T-helper 2 cell (primary cell): ENCODE results near the gene DISP2.

Source experiments
- DNase-seq, 5 experiments: peaks; one replicate each; pipeline versions ENCODE4 v3.0.0 to v3.0.0-alpha.2; 2012 to 2022
- total RNA-seq, 2 donors: gene quantifications; one replicate each; lab custom pipeline; 2026; lab: John Stamatoyannopoulos, UW

The DISP2 gene, protein sequence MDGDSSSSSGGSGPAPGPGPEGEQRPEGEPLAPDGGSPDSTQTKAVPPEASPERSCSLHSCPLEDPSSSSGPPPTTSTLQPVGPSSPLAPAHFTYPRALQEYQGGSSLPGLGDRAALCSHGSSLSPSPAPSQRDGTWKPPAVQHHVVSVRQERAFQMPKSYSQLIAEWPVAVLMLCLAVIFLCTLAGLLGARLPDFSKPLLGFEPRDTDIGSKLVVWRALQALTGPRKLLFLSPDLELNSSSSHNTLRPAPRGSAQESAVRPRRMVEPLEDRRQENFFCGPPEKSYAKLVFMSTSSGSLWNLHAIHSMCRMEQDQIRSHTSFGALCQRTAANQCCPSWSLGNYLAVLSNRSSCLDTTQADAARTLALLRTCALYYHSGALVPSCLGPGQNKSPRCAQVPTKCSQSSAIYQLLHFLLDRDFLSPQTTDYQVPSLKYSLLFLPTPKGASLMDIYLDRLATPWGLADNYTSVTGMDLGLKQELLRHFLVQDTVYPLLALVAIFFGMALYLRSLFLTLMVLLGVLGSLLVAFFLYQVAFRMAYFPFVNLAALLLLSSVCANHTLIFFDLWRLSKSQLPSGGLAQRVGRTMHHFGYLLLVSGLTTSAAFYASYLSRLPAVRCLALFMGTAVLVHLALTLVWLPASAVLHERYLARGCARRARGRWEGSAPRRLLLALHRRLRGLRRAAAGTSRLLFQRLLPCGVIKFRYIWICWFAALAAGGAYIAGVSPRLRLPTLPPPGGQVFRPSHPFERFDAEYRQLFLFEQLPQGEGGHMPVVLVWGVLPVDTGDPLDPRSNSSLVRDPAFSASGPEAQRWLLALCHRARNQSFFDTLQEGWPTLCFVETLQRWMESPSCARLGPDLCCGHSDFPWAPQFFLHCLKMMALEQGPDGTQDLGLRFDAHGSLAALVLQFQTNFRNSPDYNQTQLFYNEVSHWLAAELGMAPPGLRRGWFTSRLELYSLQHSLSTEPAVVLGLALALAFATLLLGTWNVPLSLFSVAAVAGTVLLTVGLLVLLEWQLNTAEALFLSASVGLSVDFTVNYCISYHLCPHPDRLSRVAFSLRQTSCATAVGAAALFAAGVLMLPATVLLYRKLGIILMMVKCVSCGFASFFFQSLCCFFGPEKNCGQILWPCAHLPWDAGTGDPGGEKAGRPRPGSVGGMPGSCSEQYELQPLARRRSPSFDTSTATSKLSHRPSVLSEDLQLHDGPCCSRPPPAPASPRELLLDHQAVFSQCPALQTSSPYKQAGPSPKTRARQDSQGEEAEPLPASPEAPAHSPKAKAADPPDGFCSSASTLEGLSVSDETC (N-terminal part only)
- total RNA-seq = 0.20 to 1.6 reads per million in 2 donors

DNA sequence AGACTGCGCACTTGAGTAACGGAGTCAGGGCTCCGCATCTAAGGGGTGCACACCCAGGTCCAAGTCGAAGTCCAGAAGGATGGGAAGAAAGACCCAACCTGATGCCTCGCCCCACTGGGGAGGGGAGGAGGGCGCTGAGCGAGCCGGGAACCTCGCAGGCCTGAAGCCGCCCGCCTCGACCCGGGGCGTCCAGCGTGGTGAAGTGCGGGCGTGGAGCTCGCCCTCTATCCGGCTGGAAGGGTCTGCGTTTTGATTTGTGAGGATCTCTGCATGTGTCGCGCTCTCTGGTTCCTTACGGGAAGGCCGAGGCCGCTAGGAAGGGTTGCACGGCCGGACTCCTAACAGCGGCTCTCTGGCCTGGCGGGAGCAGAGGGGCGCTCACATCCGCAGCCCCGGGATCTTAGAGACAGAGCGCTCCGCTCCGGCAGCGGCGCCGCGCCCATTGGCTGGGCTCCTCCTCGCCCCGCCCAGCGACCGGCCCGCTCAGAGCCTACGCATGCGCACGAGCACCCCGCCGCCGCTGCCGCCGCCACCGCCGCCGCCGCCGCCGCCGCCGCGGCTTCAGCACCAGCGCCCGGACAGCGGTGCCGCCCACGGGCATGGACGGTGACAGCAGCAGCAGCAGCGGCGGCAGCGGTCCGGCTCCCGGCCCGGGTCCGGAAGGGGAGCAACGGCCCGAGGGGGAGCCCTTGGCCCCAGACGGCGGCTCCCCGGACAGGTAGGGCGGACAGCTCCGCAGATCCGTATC, at the start of gene DISP2:
Gene DISP2, plus strand, starts transcription at position 497 of the 748 bp plus-strand sequence. Its CDS starts 103 bp downstream, at position 600.
- DNase-seq = peak; percentile 84 to 88 (median 86)

- no peak for DNase-seq
Measured at GRCh38 chr15:40309344-40309862, 48.6 kb upstream of the DISP2 start.

GRCh38 chr15:40310001-40310959, 47.7 kb upstream of the DISP2 start:
- peak in 4 of 5 experiments; percentile 28 to 71 (median 38) for DNase-seq

GRCh38 chr15:40310993-40311392, 47.0 kb upstream of the DISP2 start:
- DNase-seq = no peak

DNA sequence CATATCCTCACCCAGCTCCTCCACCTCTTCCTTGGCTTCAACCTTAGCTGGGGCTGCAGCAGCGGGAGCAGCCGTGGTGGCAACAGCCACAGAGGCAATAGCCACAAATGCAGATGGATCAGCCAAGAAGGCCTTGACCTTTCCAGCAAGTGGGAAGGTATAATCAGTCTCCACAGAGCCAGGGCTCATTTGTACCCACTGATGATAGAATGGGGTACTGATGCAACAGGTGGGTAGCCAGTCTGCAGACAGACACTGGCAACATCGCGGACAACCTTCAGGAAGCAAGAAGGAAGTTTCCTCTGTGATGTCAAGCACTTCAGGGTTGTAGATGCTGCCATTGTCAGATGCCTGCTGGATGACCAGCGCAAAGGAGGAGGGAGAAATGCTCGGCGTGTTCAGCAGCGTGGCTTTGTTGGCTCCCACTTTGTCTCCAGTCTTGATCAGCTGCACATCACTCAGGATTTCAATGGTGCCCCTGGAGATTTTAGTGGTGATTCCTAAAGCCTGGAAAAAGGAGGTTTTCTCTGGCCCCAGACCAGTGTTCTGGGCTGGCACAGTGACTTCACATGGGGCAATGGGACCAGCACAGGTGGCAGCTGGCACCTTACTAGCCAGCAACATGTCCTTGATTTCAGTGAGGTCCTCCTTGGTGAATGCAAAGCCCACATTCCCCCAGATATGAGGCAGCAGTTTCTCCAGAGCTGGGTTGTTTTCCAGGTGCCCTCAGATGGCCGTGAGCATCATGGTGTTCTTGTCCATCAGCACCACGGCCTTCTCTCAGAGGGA, 45.5 kb upstream of the DISP2 start:
- DNase-seq = no peak

DNA sequence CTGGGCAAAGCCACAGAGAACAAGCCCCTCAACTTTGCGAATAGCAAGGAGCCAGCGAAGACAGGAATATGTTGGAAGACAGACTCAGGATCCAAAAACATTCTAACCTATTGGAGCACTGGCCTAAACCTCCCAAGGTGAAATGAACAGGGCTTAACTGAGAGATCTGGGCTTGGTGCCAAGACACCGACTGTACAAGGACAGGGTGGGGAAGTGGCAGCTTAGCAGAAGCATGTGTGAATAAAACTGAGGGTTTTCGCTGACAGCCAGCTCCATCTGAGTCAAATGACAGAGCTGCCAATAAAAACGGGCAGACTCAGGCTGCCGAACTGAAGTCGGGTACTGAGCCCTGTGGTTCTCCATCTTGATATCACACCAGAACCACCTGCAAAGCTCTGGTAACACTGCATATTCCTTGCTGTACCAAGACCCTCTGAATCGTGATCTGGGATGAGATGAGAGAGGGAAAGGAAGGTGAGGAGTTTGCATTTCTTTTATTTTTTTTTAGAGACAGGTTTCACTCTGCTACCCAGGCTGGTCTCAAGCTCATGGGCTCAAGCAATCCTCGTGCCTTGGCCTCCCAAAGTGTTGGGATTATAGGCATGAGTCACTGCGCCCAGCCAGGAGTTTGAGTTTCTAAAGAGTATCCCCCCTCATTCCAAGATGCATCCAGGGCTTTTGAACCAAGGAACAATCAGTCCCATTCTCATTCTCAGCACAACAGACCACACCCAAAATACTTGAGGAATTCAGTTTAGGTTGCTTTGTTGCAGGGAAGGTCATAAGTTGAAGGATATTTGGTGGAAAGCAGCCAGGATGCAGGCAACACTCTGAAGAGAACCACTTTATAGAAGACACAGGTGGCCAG, 44.3 kb upstream of the DISP2 start:
- peak in 2 of 5 experiments; percentile 59 to 60 for DNase-seq

DNA sequence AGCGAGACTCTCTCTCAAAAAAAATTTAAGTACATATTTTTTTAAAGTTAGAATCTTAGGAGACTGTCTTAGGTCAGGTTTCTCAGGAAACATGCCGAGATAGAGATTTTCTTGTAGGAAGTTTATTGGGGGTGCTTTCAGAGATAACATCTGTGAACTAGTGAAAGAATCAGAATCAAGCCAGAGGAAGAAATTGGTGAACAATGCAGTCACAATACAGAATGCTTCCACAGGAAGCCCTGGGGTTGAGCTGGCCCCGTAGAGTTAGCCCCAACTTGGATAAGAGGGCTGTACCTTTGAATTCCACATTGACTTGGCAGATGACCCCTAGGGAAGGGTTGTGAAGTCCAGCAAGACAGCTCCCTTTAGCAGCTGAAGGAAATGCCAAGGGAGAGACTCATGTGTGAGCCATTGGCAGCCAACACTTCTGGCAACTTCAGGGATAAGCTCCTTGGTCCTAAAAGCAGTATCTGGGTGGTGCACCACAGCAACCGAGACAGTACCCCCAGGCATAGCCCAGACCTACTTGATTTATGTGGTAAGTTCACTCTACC, 43.2 kb upstream of the DISP2 start:
- no peak for DNase-seq

- DNase-seq = no peak
Measured at GRCh38 chr15:40316931-40317330, 41.1 kb upstream of the DISP2 start.

DNA sequence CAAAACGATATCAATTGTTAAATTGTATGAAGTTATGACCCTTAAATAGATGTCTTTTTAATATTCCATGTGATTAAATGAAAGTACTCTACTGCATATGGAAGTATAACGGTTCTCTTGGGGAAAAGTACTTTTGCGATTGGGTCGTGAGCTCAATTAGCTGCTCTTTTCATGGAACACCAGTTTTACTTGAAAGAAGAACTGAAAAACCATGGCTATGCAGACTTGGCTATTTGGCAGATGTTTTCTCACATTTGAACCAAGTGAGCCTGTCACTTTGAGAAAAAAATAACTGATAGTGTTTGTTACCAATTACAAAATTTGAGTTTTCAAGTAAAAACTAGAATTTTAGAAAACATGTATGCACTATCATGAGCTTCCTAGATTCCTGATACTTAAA, 40.4 kb upstream of the DISP2 start:
- DNase-seq = no peak

- no peak for DNase-seq
Measured at GRCh38 chr15:40320409-40320808, 37.6 kb upstream of the DISP2 start.

GRCh38 chr15:40320931-40321371, 37.1 kb upstream of the DISP2 start:
- DNase-seq = peak in 4 of 5 experiments; percentile 26 to 76 (median 46)

- DNase-seq = no peak
Measured at GRCh38 chr15:40322531-40323238, 35.3 kb upstream of the DISP2 start.

DNA sequence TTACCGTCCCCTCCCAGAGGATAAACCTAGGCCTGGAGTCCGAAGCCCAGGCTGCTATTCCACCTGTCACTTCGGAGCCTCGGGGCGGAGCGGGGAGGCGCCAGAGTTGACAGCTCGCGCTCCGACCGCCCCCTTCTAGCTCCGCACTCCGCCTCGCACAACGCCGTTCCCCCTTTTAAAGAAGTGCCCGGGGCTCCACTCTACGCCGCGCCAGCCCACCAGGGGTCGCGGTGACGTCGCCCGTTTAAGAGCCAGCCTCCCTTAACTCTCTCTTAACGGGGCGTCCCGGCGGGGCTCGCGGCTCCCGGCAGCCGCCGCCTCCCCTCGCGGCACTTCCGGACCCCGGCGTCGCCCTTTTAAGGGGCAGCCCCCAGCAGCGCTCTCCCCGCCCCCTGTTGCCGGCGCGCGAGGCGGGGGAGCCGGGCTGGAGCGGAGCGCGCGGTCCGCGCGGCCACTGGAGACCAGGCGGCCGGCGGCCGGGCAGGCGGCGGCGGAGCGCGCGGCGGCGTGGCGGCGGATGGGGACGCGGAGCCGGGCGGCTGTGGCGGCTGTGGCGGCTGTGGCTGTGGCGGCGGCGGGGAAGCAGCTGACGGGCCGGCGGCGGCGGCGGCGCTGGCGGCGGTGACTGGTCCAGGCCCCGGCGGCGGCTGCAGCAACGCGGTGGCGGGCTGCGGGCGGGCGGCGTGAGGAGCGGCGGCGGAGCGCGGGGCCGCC, 34.6 kb upstream of the DISP2 start, which contains the start of gene INAFM2:
Gene INAFM2, plus strand, starts transcription at position 454 of the 714 bp plus-strand sequence. CDS start 364 bp downstream, outside the sequence.
- peak; percentile 80 to 94 (median 85) for DNase-seq

GRCh38 chr15:40323953-40324937, 33.8 kb upstream of the DISP2 start:
- DNase-seq = peak in 1 of 5 experiments; percentile 35

GRCh38 chr15:40325188-40325587, 32.8 kb upstream of the DISP2 start:
- DNase-seq = no peak
